T-helper 17 cell (primary cell): ENCODE measurements around the gene CAPZA1. TPM values are rescaled to one million over a fixed set of nuclear protein-coding genes. Genes with fewer than 3 reads are reported as not detected.

ENCODE experiments used
- total RNA-seq, 4 donors: library from RNA in 2 of 4; stranded (reverse) in 2 of 4; gene quantifications; one replicate each; pipeline ENCODE4 v1.2.3 and lab custom pipeline; 2022 to 2026

CAPZA1 gene
- total RNA-seq, 2 donors from 2014 or later: 203 to 224 TPM

Other genes starting within 250 kb of the CAPZA1 start
- under 1 TPM; 0.45 to 0.91 TPM for gene CTTNBP2NL, start 223.6 kb upstream of the CAPZA1 start, total RNA-seq
- gene WNT2B, start 110.9 kb upstream of the CAPZA1 start, total RNA-seq: under 1 TPM; 0.13 to 0.37 TPM
- gene ST7L, start 691 bp upstream of the CAPZA1 start, total RNA-seq: 10 to 100 TPM; 18.0 to 21.2 TPM
- 10 to 100 TPM; 72.5 to 72.7 TPM for gene MOV10, start 54.8 kb downstream of the CAPZA1 start, total RNA-seq
- 10 to 100 TPM; 16.9 to 34.4 TPM for gene RHOC, start 87.3 kb downstream of the CAPZA1 start, total RNA-seq
- under 1 TPM; 0.20 to 0.42 TPM for gene PPM1J, start 95.5 kb downstream of the CAPZA1 start, total RNA-seq